Endothelial cell of umbilical vein (primary cell): ENCODE results near the gene RRP36. TPM values are rescaled to one million over a fixed set of nuclear protein-coding genes. Genes with fewer than 3 reads are reported as not detected.

Source experiments
- BruUV-seq: library from RNA; stranded (reverse); fragments of 400-500 nt; replicated peaks from 2 replicates; lab custom pipeline; 2021; lab: Mats Ljungman, UMichigan
- CTCF ChIA-PET: fragments of 300-600, 350-600 bp; sonication (Branson Sonifier 250); formaldehyde crosslinking; loops from one replicate; lab custom pipeline; 2021; ENCODE audit warnings: antibody characterized with exemption, inconsistent platforms; lab: Charles Lee
- POLR2A ChIA-PET: fragments of 300-600, 350-600 bp; sonication (Branson Sonifier 250); formaldehyde crosslinking; loops from one replicate; lab custom pipeline; 2021; ENCODE audit warnings: antibody characterized with exemption, inconsistent platforms; lab: Charles Lee
- DNase-seq: peaks from one replicate; pipeline ENCODE4 v3.0.0-alpha.2; 2011; ENCODE audit warnings: low read depth, low spot score
- FAIRE-seq: peaks from 2 replicates; lab custom pipeline; 2011; peaks lifted over from hg19 to GRCh38; lab: Jason Lieb, UNC
- H2AFZ ChIP-seq: 2 replicates; pipeline ENCODE4 v1.6.0; 2012; ENCODE audit warnings: low read depth, low read length, control low read depth, inconsistent platforms
- H3K27ac ChIP-seq: 2 replicates; pipeline ENCODE4 v1.5.1; 2011; ENCODE audit warnings: low read depth, mild to moderate bottlenecking, control low read depth, low read length, moderate library complexity; ENCODE audit not compliant: insufficient read depth
- H3K27me3 ChIP-seq, 2 experiments: 2 replicates each; pipeline versions ENCODE4 v1.6.0 to v1.6.1; 2011; ENCODE audit warnings: low read length in 2 of 2, mixed read lengths in 1 of 2; ENCODE audit not compliant: control insufficient read depth in 2 of 2, insufficient read depth in 2 of 2
- H3K36me3 ChIP-seq, 2 experiments: 2 replicates in 1 of 2; 3 replicates in 1 of 2; pipeline ENCODE4 v1.5.1; 2011; ENCODE audit warnings: low read length in 2 of 2, mild to moderate bottlenecking in 1 of 2, moderate library complexity in 1 of 2; ENCODE audit not compliant: control insufficient read depth in 2 of 2, insufficient read depth in 2 of 2; ENCODE audit errors: extremely low read depth in 1 of 2
- H3K4me1 ChIP-seq: 3 replicates; pipeline ENCODE4 v1.5.1; 2011; ENCODE audit warnings: mild to moderate bottlenecking, low read length; ENCODE audit not compliant: control insufficient read depth, insufficient read depth; ENCODE audit errors: extremely low read depth
- H3K4me2 ChIP-seq: 2 replicates; pipeline ENCODE4 v1.6.1; 2011; ENCODE audit warnings: low read length, control low read depth, mixed read lengths; ENCODE audit not compliant: insufficient read depth
- H3K4me3 ChIP-seq, 3 experiments: fragments of 200-600 bp in 1 of 3; sonication (generic), shearing (Covaris generic) in 1 of 3; replicated peaks in 1 of 3; 2 replicates each; pipeline ENCODE4 v1.5.1; 2011 to 2016; ENCODE audit warnings: control low read depth in 3 of 3, low read length in 3 of 3, mild to moderate bottlenecking in 2 of 3, inconsistent platforms in 1 of 3, low read depth in 1 of 3, moderate library complexity in 1 of 3; ENCODE audit not compliant: insufficient read depth in 1 of 3
- H3K79me2 ChIP-seq: 2 replicates; pipeline ENCODE4 v1.6.0; 2012; ENCODE audit warnings: low read length, inconsistent platforms; ENCODE audit not compliant: control insufficient read depth, insufficient read depth
- H3K9ac ChIP-seq: replicated peaks from 2 replicates; pipeline ENCODE3; 2011; ENCODE audit warnings: low read length, control low read depth; ENCODE audit not compliant: insufficient read depth; ENCODE audit errors: extremely low read depth
- H3K9me1 ChIP-seq: replicated peaks from 3 replicates; pipeline ENCODE4 v1.6.0; 2011; ENCODE audit warnings: mild to moderate bottlenecking, low read length; ENCODE audit not compliant: control insufficient read depth, insufficient read depth; ENCODE audit errors: extremely low read depth
- H3K9me3 ChIP-seq: replicated peaks from 2 replicates; pipeline ENCODE4 v1.5.1; 2012; ENCODE audit warnings: low read length, inconsistent platforms; ENCODE audit not compliant: control insufficient read depth, insufficient read depth
- H4K20me1 ChIP-seq: replicated peaks from 2 replicates; pipeline ENCODE3; 2011; ENCODE audit warnings: mild to moderate bottlenecking, low read length; ENCODE audit not compliant: control insufficient read depth, insufficient read depth; ENCODE audit errors: extremely low read depth
- CTCF ChIP-seq, 2 donors: IDR thresholded peaks; 1 replicate in 1 of 2; 2 replicates in 1 of 2; pipeline ENCODE4 v1.5.1; 2011; ENCODE audit warnings: low read length in 2 of 2, mild to moderate bottlenecking in 2 of 2, moderate library complexity in 2 of 2, control low read depth in 1 of 2, inconsistent platforms in 1 of 2, low read depth in 1 of 2; ENCODE audit not compliant: insufficient read depth in 1 of 2; ENCODE audit errors: extremely low read depth in 1 of 2
- EZH2 ChIP-seq: IDR thresholded peaks from 2 replicates; pipeline ENCODE4 v1.6.1; 2012; ENCODE audit warnings: borderline replicate concordance, low read depth, mild to moderate bottlenecking, moderate library complexity, low read length, inconsistent platforms; ENCODE audit not compliant: severe bottlenecking
- FOS ChIP-seq: IDR thresholded peaks from 2 replicates; pipeline ENCODE4 v1.6.1; 2011; ENCODE audit warnings: mild to moderate bottlenecking, low read length, moderate library complexity, borderline replicate concordance; ENCODE audit not compliant: insufficient read depth
- GATA2 ChIP-seq: IDR thresholded peaks from 2 replicates; pipeline ENCODE4 v1.7.0; 2011; ENCODE audit warnings: low read depth, mild to moderate bottlenecking, moderate library complexity, mixed read lengths, low read length; ENCODE audit not compliant: insufficient read length, insufficient read depth
- JUN ChIP-seq: IDR thresholded peaks from 2 replicates; pipeline ENCODE4 v1.6.1; 2011; ENCODE audit warnings: borderline replicate concordance, low read depth; ENCODE audit not compliant: insufficient read length, insufficient read depth
- MAX ChIP-seq: IDR thresholded peaks from 2 replicates; pipeline ENCODE4 v1.6.1; 2011; ENCODE audit not compliant: insufficient read depth, insufficient read length
- MYC ChIP-seq: IDR thresholded peaks from one replicate; pipeline ENCODE4 v1.6.1; 2011; ENCODE audit warnings: mild to moderate bottlenecking, low read depth, low read length
- POLR2A ChIP-seq: IDR thresholded peaks from 2 replicates; pipeline ENCODE4 v1.6.1; 2012; ENCODE audit warnings: low read depth, mild to moderate bottlenecking, control low read depth, low read length
- POLR2AphosphoS5 ChIP-seq: IDR thresholded peaks from 2 replicates; pipeline ENCODE4 v1.6.1; 2012; ENCODE audit warnings: low read depth, mild to moderate bottlenecking, control low read depth, low read length, moderate library complexity; ENCODE audit not compliant: insufficient read depth
- dilution Hi-C: fragments of 300-500 bp; cut with MboI; formaldehyde crosslinking; loops from one replicate; pipeline ENCODE4 v1.15.0; 2019; ENCODE audit warnings: low sequenced_read_pairs; ENCODE audit not compliant: extremely low pct_ligation_motif_present
- intact Hi-C: fragments of 100-400 bp; cut with micrococcal nuclease; formaldehyde crosslinking; loops from one replicate; pipeline ENCODE4 v1.10.0; 2022
- polyA plus RNA-seq, 4 experiments: library from polyadenylated mRNA; depleted of rRNA in 3 of 4; stranded (reverse) in 3 of 4; unstranded in 1 of 4; fragments of >200 nt; gene quantifications; 2 replicates each; pipeline versions ENCODE4 v1.2.1 to v1.2.3, GENCODE V29; 2011 to 2012; ENCODE audit warnings: missing spikeins in 1 of 4
- total RNA-seq: library from RNA; stranded (reverse); gene quantifications from 2 replicates; pipeline ENCODE4 v1.2.3, GENCODE V29; 2021

Gene RRP36
- total and polyA plus RNA-seq, 2 donors (not counting 3 experiments of a cell fraction or from before 2014, with no cell fraction given): 40.2 to 103 TPM

- Histone ChIP-seq H3K9me1 (no peaks in the 10 kb centered on the region), H3K36me3 (peaks cover 11 to 20% of the 10 kb centered on the region in 2 experiments), H3K9ac (no peak overlapping the region), H3K4me3 (no peak overlapping the region), H3K4me2 (no peak overlapping the region), H3K9me3 (no peaks in the 10 kb centered on the region), H3K27ac (no peak overlapping the region), H3K4me1 (no peaks in the 10 kb centered on the region), H3K79me2 (no peaks in the 10 kb centered on the region), H2AFZ (no peak overlapping the region), H4K20me1 (no peaks in the 10 kb centered on the region), H3K27me3 (no peaks in the 10 kb centered on the region)
- POLR2A ChIA-PET: no interaction called here
- FAIRE-seq (no peak), DNase-seq (no peak)
- dilution Hi-C loops: no loop called here
- TF ChIP-seq MYC (no peak), FOS (no peak), MAX (no peak), POLR2A (no peak), GATA2 (no peak), JUN (no peak), EZH2 (no peak), POLR2AphosphoS5 (no peak), CTCF (IDR thresholded peaks at IDR 0.05; ENCODE audit: extremely low read depth in 1 of 2, insufficient read depth in 1 of 2, low read depth in 1 of 2, low read length in 2 of 2) (no peak)
- intact Hi-C loops: loop anchor here (5.0 kb wide), 1 partner anchor 121 kb away; no protein-coding TSS in a partner anchor
- CTCF ChIA-PET: interaction anchor here (1.0 to 1.9 kb wide), 3 partner anchors 31 to 138 kb away, joined by 3 to 8 read pairs (median 3); no protein-coding TSS in a partner anchor
- BruUV-seq: no TSS peak
Measured at GRCh38 chr6:43005844-43006243, 15.6 kb upstream of the RRP36 start.
